Mucosa of descending colon (tissue), 3 donors: Measurements from ENCODE around the gene GALNT18. TPM values are rescaled to one million over a fixed set of nuclear protein-coding genes. Genes with fewer than 3 reads are reported as not detected.

Experiments
- ATAC-seq: fragments of 200-7000 bp; cut with Tn5 transposase; one replicate; pipeline ENCODE4 v1.9.1; 2020; ENCODE audit warnings: mild to moderate bottlenecking, moderate library complexity
- DNase-seq, 3 donors: peaks; one replicate each; pipeline ENCODE4 v3.0.0-alpha.2; 2020
- H3K36me3 ChIP-seq: fragments of 200-600 bp; one replicate; pipeline ENCODE4 v1.8.0; 2021; ENCODE audit warnings: low read depth, mild to moderate bottlenecking
- H3K4me1 ChIP-seq: fragments of 200-600 bp; one replicate; pipeline ENCODE4 v1.8.0; 2021; ENCODE audit warnings: low read depth, mild to moderate bottlenecking
- H3K4me3 ChIP-seq: fragments of 200-600 bp; one replicate; pipeline ENCODE4 v1.8.0; 2021; ENCODE audit warnings: mild to moderate bottlenecking
- H3K9me3 ChIP-seq: fragments of 200-600 bp; one replicate; pipeline ENCODE4 v1.8.0; 2021; ENCODE audit warnings: mild to moderate bottlenecking
- CTCF ChIP-seq: fragments of 200-600 bp; IDR thresholded peaks from one replicate; pipeline ENCODE4 v1.8.0; 2022; ENCODE audit warnings: antibody characterized with exemption, mild to moderate bottlenecking
- intact Hi-C, 2 donors: fragments of 100-400 bp; cut with DNase I in 1 of 2; cut with micrococcal nuclease in 1 of 2; formaldehyde crosslinking; loops; one replicate each; pipeline versions ENCODE4 v1.11.0 to v1.11.1; 2022; cut with DNase I, micrococcal nuclease
- total RNA-seq, 3 donors: library from RNA; stranded (reverse); fragmentation: NEBNext Ultra II Directional in 2 of 3; extraction: Animal tissue kit (Norgen Biotek cat#: 25700) in 2 of 3; gene quantifications; one replicate each; pipeline versions ENCODE4 v1.2.1 to v1.2.4, GENCODE V29; 2021 to 2023
- donor health status: DM: no; HTN: no; CAD: no; lungs with moderate emphysema.
- donor health status: DM: no; HTN: no; CAD: no.
- donor health status: DM: no; HTN: yes; CAD: no.

The GALNT18 gene
- total RNA-seq, 3 donors from 2014 or later: 2.0 to 27.8 (median 5.4) TPM

DNA sequence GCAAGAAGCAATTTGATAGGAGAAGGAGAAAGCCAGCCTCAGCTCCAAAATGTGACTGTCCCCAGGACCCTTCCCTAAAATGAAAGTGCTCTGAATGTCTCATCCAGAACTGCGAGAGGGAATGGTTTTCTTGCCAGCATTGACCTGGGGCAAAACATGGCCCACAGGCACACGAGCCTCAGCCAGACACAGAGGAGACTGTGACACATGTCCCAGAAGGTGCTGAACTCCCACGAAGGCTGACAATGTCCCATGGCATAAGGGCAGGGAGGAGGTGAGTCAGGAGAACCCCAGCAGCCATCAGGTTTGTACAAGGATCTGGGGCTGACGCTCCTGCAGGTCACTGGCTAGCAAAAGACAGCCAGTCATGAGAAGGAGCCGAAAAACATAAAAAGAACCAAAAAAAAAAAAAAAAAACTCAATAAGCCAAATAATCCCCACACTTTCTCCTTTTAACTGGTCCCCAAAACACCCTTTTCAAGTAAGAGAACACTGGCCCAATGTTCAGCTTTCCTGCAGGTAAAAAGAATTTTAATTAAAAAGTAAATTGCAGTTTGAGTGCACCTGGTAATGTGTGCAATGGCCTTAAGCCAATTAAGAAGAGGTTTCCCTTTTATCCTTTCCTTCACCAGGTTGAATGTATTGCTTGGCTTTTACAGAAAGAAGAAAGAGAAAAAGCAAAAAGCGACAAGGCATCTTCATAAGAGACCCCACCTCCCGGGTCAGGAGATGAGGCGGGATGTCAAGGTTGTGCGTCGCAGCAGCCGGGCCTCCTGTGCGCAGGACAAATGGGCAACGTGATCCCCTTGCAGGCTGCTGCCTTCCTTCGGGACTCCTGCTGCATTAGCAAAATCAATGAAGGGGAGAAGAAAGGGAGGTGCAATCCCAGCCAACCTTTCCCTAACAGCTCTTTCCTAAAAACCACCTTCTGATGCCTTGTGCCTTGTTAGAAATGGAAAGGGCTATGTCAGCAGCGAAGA lies 43.6 kb downstream of the GALNT18 start:
- no peaks in the 10 kb centered on the region for H3K4me1 ChIP-seq
- H3K9me3 ChIP-seq: no peaks in the 10 kb centered on the region
- no peak overlapping the region for H3K4me3 ChIP-seq
- no peaks in the 10 kb centered on the region for H3K36me3 ChIP-seq
- no peak for TF ChIP-seq CTCF
- no peak for DNase-seq
- intact Hi-C loops: no loop called here
- no peak for ATAC-seq

DNA sequence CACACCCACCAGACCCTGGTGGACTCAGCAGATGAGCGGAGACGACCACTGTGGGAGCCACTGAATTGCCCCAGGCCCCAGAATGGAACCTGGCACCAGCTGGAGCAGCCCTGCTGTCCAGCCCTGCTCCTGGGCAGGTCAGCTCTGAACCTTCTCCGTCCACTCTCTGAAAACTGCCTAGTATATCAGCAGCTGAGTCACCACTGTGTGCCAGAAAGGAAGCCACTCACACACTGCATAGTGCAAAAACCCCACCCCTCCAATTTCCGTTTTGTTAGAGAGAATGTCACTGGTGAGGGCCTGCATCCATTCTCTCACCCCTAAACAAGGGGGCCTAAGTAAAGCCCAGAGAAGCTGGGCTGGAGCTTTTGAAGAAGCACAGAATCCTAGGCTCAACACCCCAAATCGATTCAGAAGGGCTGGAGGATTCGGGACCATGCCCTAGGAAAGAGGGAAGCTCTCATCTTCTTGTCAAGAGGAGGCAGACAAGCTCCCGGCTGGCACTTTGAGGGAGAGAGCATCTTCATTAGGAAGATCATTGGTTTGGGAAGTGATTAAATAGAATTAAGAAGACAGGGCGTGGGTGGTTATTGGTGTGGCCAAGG lies 44.5 kb downstream of the GALNT18 start:
- no peak for ATAC-seq
- Histone ChIP-seq H3K36me3 (no peaks in the 10 kb centered on the region), H3K9me3 (no peaks in the 10 kb centered on the region), H3K4me3 (no peak overlapping the region), H3K4me1 (no peaks in the 10 kb centered on the region)
- no peak for DNase-seq
- intact Hi-C loops: no loop called here
- no peak for TF ChIP-seq CTCF

GRCh38 chr11:11574373-11575287 lies 47.2 kb downstream of the GALNT18 start:
- Histone ChIP-seq H3K4me3 (no peak overlapping the region), H3K4me1 (no peaks in the 10 kb centered on the region), H3K36me3 (no peaks in the 10 kb centered on the region), H3K9me3 (no peaks in the 10 kb centered on the region)
- no peak for ATAC-seq
- intact Hi-C loops: no loop called here
- no peak for DNase-seq
- TF ChIP-seq CTCF: no peak

GRCh38 chr11:11572386-11572785 lies 49.4 kb downstream of the GALNT18 start:
- TF ChIP-seq CTCF: no peak
- no peak overlapping the region for H3K4me3 ChIP-seq
- H3K36me3 ChIP-seq: no peaks in the 10 kb centered on the region
- ATAC-seq: no peak
- DNase-seq: no peak
- no peaks in the 10 kb centered on the region for H3K4me1 ChIP-seq
- no peaks in the 10 kb centered on the region for H3K9me3 ChIP-seq
- intact Hi-C loops: no loop called here

DNA sequence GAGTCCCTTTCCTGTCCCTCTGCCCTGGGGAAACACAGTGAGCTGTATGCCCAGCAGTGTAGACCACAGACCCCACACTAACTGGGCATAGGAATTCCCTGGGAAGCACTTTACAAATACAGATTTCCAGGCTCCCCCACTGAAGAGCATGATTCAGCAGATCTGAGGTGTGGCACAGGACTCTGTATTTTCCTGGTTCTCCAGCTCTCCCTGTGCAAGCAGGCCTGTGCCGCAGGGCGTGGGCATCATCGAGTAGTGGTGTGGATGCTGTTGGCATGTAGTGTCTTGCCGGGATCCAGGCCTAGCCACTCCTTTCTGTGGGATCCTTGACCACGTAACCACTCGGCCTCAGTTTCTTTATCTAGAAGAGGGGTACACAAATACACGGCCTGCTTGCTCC lies 49.9 kb downstream of the GALNT18 start:
- DNase-seq (no peak), ATAC-seq (no peak)
- no peak overlapping the region for H3K4me3 ChIP-seq
- TF ChIP-seq CTCF: no peak
- intact Hi-C loops: no loop called here
- H3K4me1 ChIP-seq: no peaks in the 10 kb centered on the region
- H3K36me3 ChIP-seq: no peaks in the 10 kb centered on the region
- no peaks in the 10 kb centered on the region for H3K9me3 ChIP-seq
